Measurements from ENCODE around the gene ARL14EP. TPM values are rescaled to one million over a fixed set of nuclear protein-coding genes. Genes with fewer than 3 reads are reported as not detected.

Gene ARL14EP
- total and polyA plus RNA-seq, 3 experiments from 2014 or later, result 39.6 to 85.9 (median 42.2) TPM

DNA sequence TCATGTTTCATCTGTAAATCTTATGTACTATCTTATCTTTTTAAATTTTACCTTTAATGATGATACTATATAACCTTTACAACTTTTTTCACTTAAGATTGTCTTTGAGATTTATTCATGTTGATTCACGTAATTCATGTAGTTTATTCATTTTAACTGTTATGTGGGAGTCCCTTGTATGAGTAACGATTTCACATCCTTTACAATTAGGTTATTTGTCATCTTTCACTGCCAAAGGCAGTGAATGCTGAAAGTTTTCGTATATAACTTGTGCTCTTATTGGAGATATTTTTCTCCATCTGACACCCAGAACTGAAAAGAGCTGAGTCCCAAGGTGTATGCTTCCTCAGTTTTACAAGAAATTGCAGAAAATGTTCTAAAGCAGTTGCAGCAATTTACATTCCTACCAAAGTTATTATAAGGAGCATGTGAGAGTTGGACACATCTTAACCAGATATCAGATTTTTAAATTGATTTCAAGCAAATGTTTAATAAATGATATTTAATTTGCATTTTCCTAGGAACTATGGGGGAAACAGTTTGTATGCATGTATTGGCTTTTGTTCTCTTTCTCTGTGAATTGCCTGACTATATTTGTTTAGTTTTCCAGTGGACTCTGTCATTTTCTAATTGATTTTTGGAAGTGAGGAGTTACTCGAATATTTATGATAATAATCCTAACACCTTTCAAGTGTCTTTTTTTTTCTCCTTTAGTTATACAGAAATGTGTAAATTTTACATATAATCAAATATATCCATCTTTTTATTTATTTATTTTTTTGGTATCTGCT lies 6.4 kb downstream of the ARL14EP start:
- H3K36me3 Mint-ChIP-seq, result peaks cover 5 to 53% (median 9%) of the 10 kb centered on the region in 3 donors
- H3K27ac Mint-ChIP-seq, result peak overlapping the region in 6 of 8 donors; percentile 7 to 83 (median 74)
- Histone ChIP-seq H3K4me3 (ENCODE audit: low read length) (no peak overlapping the region), H3K27me3 (ENCODE audit: insufficient read depth, low read length, poor library complexity, severe bottlenecking) (no peaks in the 10 kb centered on the region), H3K36me3 (ENCODE audit: insufficient read depth, low read length) (peaks cover 25% of the 10 kb centered on the region), H3K4me1 (ENCODE audit: insufficient read depth, low read length) (peaks cover 39% of the 10 kb centered on the region), H3K27ac (ENCODE audit: low read depth, low read length) (no peak overlapping the region), H3K9me3 (ENCODE audit: low read length) (no peaks in the 10 kb centered on the region)
- no peak for DNase-seq
- ChIA-PET CTCF (no interaction called here), POLR2A (no interaction called here)
- H3K27me3 Mint-ChIP-seq, result no peaks in the 10 kb centered on the region
- peak overlapping the region in 4 of 7 donors; percentile 26 to 65 (median 28) for H3K4me3 Mint-ChIP-seq
- H3K4me1 Mint-ChIP-seq, result peaks cover 74 to 88% (median 87%) of the 10 kb centered on the region in 3 donors
- H3K9me3 Mint-ChIP-seq, result no peaks in the 10 kb centered on the region

- H3K36me3 Mint-ChIP-seq, result peaks cover 5 to 81% (median 21%) of the 10 kb centered on the region in 3 donors
- H3K27ac ChIP-seq (ENCODE audit: low read depth, low read length), result no peak overlapping the region
- H3K9me3 ChIP-seq (ENCODE audit: low read length), result no peaks in the 10 kb centered on the region
- no peak overlapping the region for H3K4me3 ChIP-seq (ENCODE audit: low read length)
- H3K27me3 ChIP-seq (ENCODE audit: insufficient read depth, low read length, poor library complexity, severe bottlenecking), result no peaks in the 10 kb centered on the region
- H3K4me3 Mint-ChIP-seq, result no peak overlapping the region
- H3K4me1 ChIP-seq (ENCODE audit: insufficient read depth, low read length), result peaks cover 4% of the 10 kb centered on the region
- H3K36me3 ChIP-seq (ENCODE audit: insufficient read depth, low read length), result peaks cover 44% of the 10 kb centered on the region
- CTCF ChIA-PET, result interaction anchor here (1.6 to 1.7 kb wide), 2 partner anchors 12 to 137 kb away, joined by 3 to 5 read pairs; no protein-coding TSS in a partner anchor
- H3K4me1 Mint-ChIP-seq, result peaks cover 42 to 65% (median 61%) of the 10 kb centered on the region in 3 donors
- H3K27me3 Mint-ChIP-seq, result no peaks in the 10 kb centered on the region
- POLR2A ChIA-PET, result no interaction called here
- no peaks in the 10 kb centered on the region for H3K9me3 Mint-ChIP-seq
- peak overlapping the region in 6 of 8 donors; percentile 6 to 72 (median 27) for H3K27ac Mint-ChIP-seq
- no peak for DNase-seq
Measured at GRCh38 chr11:30333405-30333804, 10.5 kb downstream of the ARL14EP start.

DNA sequence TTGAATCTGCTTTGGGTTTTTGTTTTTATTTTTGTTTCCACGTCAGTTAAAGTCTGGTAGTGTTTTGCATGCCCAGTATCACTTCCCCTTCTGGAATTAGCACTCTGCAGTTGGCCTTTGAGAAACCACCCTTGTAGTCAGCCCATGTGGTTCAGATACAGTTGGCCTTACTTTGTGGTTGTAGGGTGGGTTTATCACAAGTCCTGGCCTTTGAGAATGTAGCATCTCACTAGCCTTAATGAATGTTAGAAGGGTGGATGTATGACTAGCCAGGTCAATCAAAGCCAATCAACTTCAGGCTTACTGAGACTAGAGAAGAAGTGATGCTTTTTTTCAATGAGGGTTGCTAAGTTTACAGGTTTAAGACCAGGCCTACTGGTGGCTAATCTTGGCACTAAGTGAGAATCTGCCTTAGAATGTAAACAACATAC lies 19.8 kb downstream of the ARL14EP start:
- no peaks in the 10 kb centered on the region for H3K9me3 Mint-ChIP-seq
- Histone ChIP-seq H3K4me3 (ENCODE audit: low read length) (no peak overlapping the region), H3K36me3 (ENCODE audit: insufficient read depth, low read length) (no peaks in the 10 kb centered on the region), H3K27ac (ENCODE audit: low read depth, low read length) (no peak overlapping the region), H3K4me1 (ENCODE audit: insufficient read depth, low read length) (no peaks in the 10 kb centered on the region), H3K27me3 (ENCODE audit: insufficient read depth, low read length, poor library complexity, severe bottlenecking) (no peaks in the 10 kb centered on the region), H3K9me3 (ENCODE audit: low read length) (no peaks in the 10 kb centered on the region)
- CTCF ChIA-PET, result interaction anchor here (1.0 kb wide), 1 partner anchor 12 kb away, joined by 3 read pairs; no protein-coding TSS in a partner anchor
- no peak for DNase-seq
- H3K27ac Mint-ChIP-seq, result peak overlapping the region in 5 of 8 donors; percentile 24 to 79 (median 39)
- H3K4me3 Mint-ChIP-seq, result no peak overlapping the region
- peaks cover 0 to 24% (median 11%) of the 10 kb centered on the region in 3 donors for H3K36me3 Mint-ChIP-seq
- no peaks in the 10 kb centered on the region for H3K27me3 Mint-ChIP-seq
- H3K4me1 Mint-ChIP-seq, result peaks cover 10 to 17% (median 16%) of the 10 kb centered on the region in 3 donors
- POLR2A ChIA-PET, result no interaction called here

DNA sequence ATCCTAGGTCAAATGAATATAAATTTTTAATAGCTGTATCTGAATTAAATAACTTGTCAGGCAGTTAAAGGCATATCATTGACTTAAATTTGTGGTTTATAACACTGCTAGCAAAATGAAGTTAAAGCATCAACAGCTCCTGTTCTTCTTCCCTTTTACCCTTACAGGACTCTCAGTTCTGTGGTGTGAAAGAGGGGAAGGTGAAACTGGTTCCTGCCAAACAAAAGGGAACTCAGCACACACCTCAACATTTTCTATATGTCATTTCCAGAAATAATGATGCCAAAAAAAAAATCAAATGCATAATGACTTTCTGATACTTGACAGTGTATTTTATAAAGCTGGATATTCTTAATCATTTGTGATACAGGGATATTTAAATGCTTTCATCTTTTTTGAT lies 21.2 kb downstream of the ARL14EP start:
- H3K27ac ChIP-seq (ENCODE audit: low read depth, low read length), result no peak overlapping the region
- Mint-ChIP-seq H3K4me1 (peaks cover 12 to 18% (median 18%) of the 10 kb centered on the region in 3 donors), H3K27me3 (no peaks in the 10 kb centered on the region), H3K27ac (peak overlapping the region in 1 of 8 donors; percentile 9), H3K4me3 (no peak overlapping the region), H3K9me3 (no peaks in the 10 kb centered on the region), H3K36me3 (peaks cover 0 to 13% (median 11%) of the 10 kb centered on the region in 3 donors)
- H3K4me3 ChIP-seq (ENCODE audit: low read length), result no peak overlapping the region
- H3K36me3 ChIP-seq (ENCODE audit: insufficient read depth, low read length), result no peaks in the 10 kb centered on the region
- H3K27me3 ChIP-seq (ENCODE audit: insufficient read depth, low read length, poor library complexity, severe bottlenecking), result no peaks in the 10 kb centered on the region
- DNase-seq, result no peak
- H3K4me1 ChIP-seq (ENCODE audit: insufficient read depth, low read length), result no peaks in the 10 kb centered on the region
- ChIA-PET POLR2A (no interaction called here), CTCF (interaction anchor here (0.5 kb wide), 1 partner anchor 308 kb away, joined by 3 read pairs; no protein-coding TSS in a partner anchor)
- H3K9me3 ChIP-seq (ENCODE audit: low read length), result no peaks in the 10 kb centered on the region

- H3K36me3 ChIP-seq (ENCODE audit: insufficient read depth, low read length), result no peaks in the 10 kb centered on the region
- no peaks in the 10 kb centered on the region for H3K27me3 ChIP-seq (ENCODE audit: insufficient read depth, low read length, poor library complexity, severe bottlenecking)
- H3K27me3 Mint-ChIP-seq, result no peaks in the 10 kb centered on the region
- no peaks in the 10 kb centered on the region for H3K9me3 Mint-ChIP-seq
- ChIA-PET POLR2A (no interaction called here), CTCF (interaction anchor here (0.9 to 1.5 kb wide), 3 partner anchors 12 to 23 kb away, joined by 3 to 5 read pairs (median 4); partner anchors contain the start of gene ARL14EP)
- no peak for DNase-seq
- H3K9me3 ChIP-seq (ENCODE audit: low read length), result no peaks in the 10 kb centered on the region
- H3K27ac ChIP-seq (ENCODE audit: low read depth, low read length), result no peak overlapping the region
- H3K27ac Mint-ChIP-seq, result no peak overlapping the region
- no peak overlapping the region for H3K4me3 Mint-ChIP-seq
- H3K4me3 ChIP-seq (ENCODE audit: low read length), result no peak overlapping the region
- H3K36me3 Mint-ChIP-seq, result peaks cover 0 to 7% (median 6%) of the 10 kb centered on the region in 3 donors
- H3K4me1 Mint-ChIP-seq, result peaks cover 18 to 28% (median 24%) of the 10 kb centered on the region in 3 donors
- H3K4me1 ChIP-seq (ENCODE audit: insufficient read depth, low read length), result peaks cover 5% of the 10 kb centered on the region
Measured at GRCh38 chr11:30345644-30346043, 22.7 kb downstream of the ARL14EP start.

- no peak overlapping the region for H3K4me3 Mint-ChIP-seq
- peaks cover 0 to 3% of the 10 kb centered on the region in 2 donors for H3K27me3 Mint-ChIP-seq
- H3K27ac Mint-ChIP-seq, result no peak overlapping the region
- no peak overlapping the region for H3K4me3 ChIP-seq (ENCODE audit: low read length)
- peaks cover 18 to 28% (median 24%) of the 10 kb centered on the region in 3 donors for H3K4me1 Mint-ChIP-seq
- no peaks in the 10 kb centered on the region for H3K9me3 ChIP-seq (ENCODE audit: low read length)
- H3K27ac ChIP-seq (ENCODE audit: low read depth, low read length), result no peak overlapping the region
- ChIA-PET CTCF (interaction anchor here (1.3 to 1.5 kb wide), 2 partner anchors 12 to 20 kb away, joined by 4 to 5 read pairs; no protein-coding TSS in a partner anchor), POLR2A (no interaction called here)
- H3K4me1 ChIP-seq (ENCODE audit: insufficient read depth, low read length), result peaks cover 5% of the 10 kb centered on the region
- H3K27me3 ChIP-seq (ENCODE audit: insufficient read depth, low read length, poor library complexity, severe bottlenecking), result no peaks in the 10 kb centered on the region
- DNase-seq, result peak in 2 of 5 donors; percentile 44 to 49
- peaks cover 0 to 7% (median 5%) of the 10 kb centered on the region in 3 donors for H3K36me3 Mint-ChIP-seq
- H3K9me3 Mint-ChIP-seq, result no peaks in the 10 kb centered on the region
- no peaks in the 10 kb centered on the region for H3K36me3 ChIP-seq (ENCODE audit: insufficient read depth, low read length)
Measured at GRCh38 chr11:30346068-30346688, 23.3 kb downstream of the ARL14EP start.

- no peak overlapping the region for H3K27ac ChIP-seq (ENCODE audit: low read depth, low read length)
- POLR2A ChIA-PET, result no interaction called here
Measured at GRCh38 chr11:30348035-30348434, 25.1 kb downstream of the ARL14EP start.

More at GRCh38 chr11:30348035-30348434, 25.1 kb downstream of the ARL14EP start:
- Mint-ChIP-seq H3K9me3 (no peaks in the 10 kb centered on the region), H3K36me3 (peaks cover 0 to 2% (median 0%) of the 10 kb centered on the region in 3 donors), H3K27me3 (peaks cover 7 to 10% of the 10 kb centered on the region in 2 donors), H3K27ac (no peak overlapping the region), H3K4me3 (no peak overlapping the region), H3K4me1 (peaks cover 16 to 22% (median 16%) of the 10 kb centered on the region in 3 donors)
- no peak overlapping the region for H3K4me3 ChIP-seq (ENCODE audit: low read length)
- no peaks in the 10 kb centered on the region for H3K27me3 ChIP-seq (ENCODE audit: insufficient read depth, low read length, poor library complexity, severe bottlenecking)
- peaks cover 5% of the 10 kb centered on the region for H3K4me1 ChIP-seq (ENCODE audit: insufficient read depth, low read length)
- H3K9me3 ChIP-seq (ENCODE audit: low read length), result no peaks in the 10 kb centered on the region
- no peaks in the 10 kb centered on the region for H3K36me3 ChIP-seq (ENCODE audit: insufficient read depth, low read length)
- CTCF ChIA-PET, result interaction anchor here (1.0 kb wide), 1 partner anchor 28 kb away, joined by 3 read pairs; no protein-coding TSS in a partner anchor
- no peak for DNase-seq

Measured in CD8-positive, alpha-beta memory T cell (primary cell).